GM19463 (cell line): Measurements from ENCODE around the gene ALKBH5.
A peak's percentile ranks its signal among the peaks of the same experiment; 100 is the strongest.
"Not testable (repeated sequence)": the region's sequence is repeated elsewhere in the genome, so short reads cannot be mapped to it uniquely, and the experiment has no call there.

Experiments used
- ATAC-seq: cut with Tn5 transposase; IDR thresholded peaks from one replicate; pipeline ENCODE4 v1.9.1; 2021; ENCODE audit warnings: mild to moderate bottlenecking, moderate library complexity; ENCODE audit not compliant: unreplicated experiment

ALKBH5 gene

DNA sequence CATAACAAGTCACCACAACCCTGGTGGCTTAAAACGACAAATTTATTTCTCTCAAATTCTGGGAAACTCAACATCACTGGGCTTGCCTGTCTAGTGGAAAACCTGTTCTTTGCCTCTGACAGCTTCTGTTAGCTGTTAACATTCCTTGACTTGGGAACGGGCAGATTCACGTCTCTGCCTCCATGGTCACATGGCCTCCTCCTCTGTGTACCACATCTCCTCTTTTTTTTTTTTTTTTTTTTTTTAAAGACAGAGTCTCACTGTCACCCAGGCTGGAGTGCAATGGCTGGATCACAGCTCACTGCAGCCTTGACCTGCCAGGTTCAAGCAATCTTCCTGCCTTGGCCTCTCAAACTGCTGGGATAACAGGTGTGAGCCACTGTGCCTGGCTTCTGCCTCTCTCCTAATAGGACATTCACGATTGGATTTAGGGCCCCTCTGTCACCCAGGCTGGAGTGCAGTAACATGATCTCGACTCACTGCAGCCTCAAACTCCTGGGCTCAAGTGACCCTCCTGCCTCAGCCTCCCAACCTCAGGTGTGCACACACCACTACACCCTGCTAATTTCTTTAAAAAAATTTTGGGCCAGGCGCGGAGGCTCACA is 30.1 kb downstream of the ALKBH5 start:
- ATAC-seq, result no peak

DNA sequence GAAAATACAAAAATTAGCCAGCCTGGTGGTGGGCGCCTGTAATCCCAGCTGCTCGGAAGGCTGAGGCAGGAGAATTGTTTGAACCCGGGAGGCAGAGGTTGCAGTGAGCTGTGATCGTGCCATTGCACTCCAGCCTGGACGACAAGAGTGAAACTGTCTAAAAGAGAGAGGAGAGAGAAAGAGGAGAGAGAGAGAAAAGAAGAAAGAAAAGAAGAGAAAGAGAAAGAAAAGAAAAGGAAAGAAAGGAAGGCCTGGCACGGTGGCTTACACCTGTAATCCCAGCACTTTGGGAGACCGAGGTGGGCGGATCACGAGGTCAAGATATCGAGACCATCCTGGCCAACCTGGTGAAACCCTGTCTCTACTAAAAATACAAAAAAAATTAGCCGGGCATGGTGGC is 33.3 kb downstream of the ALKBH5 start:
- ATAC-seq, result not testable (repeated sequence)

DNA sequence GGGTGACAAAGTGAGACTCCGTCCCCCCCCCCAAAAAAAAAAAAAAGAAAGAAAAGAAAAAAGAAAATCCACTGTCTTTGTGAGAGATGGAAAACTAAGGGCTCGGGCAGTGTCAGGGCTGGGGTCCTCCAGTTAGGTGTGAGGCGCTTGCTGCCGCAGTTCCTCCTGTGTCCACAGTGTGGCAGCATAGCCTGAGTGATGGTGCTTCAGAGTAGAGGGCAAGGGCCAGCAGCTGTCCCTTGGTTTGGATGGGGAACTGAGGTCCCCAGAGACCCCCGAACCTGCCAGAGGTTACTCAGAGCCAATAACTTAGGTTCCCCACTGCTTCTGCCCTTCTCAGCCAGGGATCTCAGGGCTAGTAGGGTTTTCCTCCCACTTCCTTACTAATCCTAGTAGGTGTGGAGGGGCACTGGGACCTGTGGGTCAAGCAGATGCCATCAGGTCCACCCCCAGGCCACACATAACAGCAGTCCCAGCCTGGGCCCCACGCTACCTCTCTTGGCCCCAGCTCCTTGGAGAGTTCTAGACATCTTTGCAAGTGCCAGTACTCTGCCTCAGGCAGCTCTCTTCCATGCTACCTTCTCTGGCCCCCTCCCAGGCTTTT is 33.9 kb downstream of the ALKBH5 start:
- no peak for ATAC-seq

DNA sequence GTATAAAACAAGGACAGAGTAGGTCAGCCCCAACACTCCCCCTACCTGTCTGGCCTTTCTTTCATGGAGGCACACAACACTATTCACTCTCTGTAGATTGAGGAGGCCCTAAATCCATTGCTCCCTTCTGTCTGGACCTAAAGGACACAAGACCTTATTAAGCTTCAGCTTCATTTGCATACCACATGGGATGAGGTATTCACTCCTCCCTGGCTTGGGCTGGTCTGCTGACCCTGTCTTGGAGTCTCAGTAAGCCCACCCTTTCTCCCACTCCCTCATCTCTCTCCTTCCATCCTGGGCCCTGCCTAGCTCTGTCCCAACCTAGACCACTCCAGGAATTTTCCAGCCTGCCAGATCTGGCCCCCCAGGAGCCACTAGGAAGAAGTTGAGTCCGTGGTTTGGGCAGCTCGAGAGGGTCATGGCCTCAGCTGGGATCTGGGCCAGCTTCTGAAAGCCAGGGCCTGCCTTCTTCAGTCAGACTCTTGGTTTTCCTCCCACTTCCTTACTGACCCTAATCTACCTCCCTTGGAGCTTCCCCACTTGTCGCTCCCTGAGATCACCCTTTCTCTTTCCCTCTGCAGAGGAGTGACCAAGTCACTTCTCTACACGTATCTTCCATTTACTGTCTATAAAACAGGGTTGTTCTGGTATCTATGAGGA is 35.3 kb downstream of the ALKBH5 start:
- no peak for ATAC-seq

DNA sequence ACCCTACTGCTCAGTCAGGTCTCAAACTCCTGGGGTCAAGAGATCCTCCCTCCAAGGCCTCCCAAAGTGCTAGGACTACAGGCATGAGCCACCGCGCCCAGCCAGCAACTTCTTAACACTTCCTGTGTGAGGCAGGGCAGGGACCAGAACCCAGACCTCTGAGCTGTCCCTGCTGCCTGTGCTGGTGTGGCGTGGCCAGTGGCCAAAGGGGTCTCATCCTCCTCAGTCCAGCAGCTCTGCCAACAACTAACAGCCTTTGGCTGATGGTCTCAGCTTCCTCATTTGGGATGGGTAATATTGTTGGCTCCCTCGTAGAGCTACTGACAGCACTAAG is 40.4 kb downstream of the ALKBH5 start:
- no peak for ATAC-seq

DNA sequence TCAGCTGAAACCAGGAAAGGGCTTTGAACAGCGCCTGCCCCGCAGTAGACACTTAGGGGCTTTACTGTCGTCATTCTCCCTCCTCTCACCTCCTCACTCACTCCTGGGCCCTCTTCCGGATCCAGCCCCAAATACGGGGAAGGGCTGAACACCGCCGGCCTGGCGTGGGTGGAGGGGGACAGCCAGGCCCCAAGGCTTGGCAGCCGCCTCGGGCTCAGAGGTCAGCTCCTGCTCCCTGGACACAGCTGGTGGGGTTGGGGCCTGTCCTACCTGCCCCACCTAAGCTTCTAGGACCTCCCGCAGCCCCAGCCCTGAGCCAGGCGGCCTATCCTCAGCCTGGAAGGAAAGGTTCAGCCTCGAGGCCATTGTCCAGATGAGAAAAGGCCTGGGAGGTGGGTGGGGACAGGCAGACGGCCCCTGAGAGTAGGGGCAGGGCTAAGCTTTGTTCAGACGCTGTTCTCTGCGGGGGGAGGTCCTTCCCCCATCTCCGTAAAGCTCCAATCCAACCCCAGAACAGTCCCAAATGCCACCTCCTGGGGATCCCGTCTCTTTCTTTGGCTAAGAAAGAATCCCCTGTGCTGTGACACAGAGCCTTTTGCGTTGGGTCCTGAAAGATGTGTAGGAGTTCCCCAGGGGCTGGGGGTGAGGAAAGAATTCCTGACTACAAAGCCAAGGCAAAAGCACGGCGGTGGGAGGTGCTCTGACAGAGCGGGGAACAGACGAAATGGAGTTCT is 40.9 kb downstream of the ALKBH5 start:
- ATAC-seq, result no peak

DNA sequence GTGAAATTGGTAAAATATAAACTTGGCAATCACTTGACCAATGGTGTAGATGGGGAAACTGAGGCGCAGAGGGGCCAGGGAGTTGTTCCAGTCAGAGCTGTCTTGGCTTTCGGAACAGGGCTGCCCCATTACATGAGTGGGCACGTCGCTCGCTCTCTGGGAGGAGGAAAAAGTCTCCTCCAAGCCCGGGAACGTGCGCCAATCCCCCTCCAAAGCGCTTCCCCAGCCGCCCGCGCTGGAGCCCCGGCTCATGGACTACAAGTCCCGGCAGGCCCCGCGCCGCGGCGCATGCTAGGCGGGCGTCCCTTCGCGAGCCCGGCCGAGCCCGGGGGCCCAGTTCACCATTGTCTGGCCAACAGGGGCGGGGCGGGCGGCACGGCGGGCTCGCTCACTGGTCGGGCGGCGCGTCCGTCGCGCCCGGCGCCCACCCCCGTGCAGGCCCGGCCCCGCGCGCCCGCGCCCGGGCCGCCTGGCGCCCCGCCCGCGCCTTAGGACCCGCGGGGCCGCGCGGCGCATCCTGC is 41.6 kb downstream of the ALKBH5 start, which contains the start of gene LLGL1:
Gene LLGL1 (plus strand): TSS at position 515 of the 521 bp plus-strand sequence. CDS start 48 bp downstream, outside the sequence.
- ATAC-seq, result peak; percentile 98

DNA sequence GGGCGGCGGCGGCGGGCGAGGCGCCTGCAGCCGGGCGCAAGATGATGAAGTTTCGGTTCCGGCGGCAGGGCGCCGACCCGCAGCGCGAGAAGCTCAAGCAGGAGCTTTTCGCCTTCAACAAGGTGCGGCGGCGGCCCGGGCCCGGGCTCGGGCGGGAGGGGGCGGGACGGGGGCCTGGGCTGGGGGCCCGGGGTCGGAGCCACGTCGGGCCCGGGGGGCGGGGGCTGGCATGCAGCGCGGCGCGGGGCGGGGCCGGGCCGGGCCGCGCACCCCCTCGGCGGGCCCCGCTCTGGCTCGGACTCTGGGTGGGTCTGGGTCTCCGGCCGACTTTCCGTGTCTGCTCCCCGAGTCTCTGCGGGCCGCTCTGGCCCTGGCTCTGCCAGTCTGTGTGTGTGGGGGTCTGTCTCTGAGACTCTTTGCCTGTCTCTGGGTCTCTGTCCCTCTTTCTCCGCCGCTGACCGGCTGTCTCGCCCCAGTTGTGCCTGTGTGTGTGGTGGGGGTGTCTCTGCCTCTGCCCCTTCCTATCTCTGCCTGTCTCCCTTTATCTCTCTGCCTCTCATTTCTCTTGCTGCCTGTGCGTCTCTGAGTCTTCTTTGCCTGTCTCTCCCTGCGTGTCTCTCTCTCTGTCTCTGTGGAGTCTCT is 42.1 kb downstream of the ALKBH5 start:
- peak; percentile 7 for ATAC-seq

DNA sequence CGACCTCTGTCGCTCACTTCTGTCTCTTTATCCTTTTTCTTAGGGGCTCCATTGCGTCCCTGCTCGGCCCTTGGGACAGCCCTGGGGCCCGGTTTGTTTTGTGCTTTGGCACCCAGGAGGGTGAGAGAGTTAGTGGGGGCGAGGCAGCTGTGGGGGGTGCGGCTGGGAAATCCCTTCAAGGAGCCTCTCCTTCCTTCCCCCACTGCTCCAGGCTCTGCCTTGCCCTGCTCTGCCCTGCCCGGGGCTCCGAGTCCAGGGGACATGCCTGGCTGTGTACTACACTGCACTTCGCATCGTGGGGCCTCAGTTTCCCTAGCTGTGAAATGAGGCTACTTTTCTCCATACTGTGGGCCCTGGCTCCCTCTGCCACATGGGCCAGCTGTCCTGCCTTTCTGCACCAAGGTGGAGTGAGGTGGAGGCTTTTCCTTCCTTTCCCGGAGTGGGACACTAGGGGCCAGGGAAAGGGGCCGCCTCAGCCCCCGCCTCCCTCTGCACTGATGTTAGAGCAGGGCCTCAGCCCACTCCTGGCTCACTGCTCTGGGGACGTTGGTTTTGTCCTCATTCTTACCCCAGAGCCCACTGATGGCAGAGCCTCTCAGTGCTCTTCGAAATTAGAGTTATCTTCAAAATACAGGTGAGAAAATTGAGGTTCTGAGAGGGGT is 42.8 kb downstream of the ALKBH5 start:
- no peak for ATAC-seq

DNA sequence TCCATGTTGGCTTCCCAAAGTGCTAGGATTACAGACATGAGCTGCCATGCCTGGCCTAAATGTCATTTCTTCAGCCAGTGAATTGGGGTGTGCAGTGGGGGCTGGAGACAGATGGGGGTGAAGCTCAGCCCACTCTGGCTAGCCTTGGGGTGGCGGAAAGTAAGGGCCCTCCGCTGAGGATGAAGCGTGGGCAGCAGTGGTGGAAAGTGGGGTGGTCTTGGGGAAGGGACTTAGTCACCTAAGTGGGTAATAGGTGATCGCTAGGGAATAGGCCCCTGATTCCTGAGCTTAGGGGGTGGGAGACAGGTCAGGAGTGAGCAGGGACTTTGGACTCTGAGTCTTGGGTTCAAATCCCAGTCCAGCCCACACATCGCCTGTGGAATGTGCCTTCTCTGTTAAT is 44.0 kb downstream of the ALKBH5 start:
- no peak for ATAC-seq

DNA sequence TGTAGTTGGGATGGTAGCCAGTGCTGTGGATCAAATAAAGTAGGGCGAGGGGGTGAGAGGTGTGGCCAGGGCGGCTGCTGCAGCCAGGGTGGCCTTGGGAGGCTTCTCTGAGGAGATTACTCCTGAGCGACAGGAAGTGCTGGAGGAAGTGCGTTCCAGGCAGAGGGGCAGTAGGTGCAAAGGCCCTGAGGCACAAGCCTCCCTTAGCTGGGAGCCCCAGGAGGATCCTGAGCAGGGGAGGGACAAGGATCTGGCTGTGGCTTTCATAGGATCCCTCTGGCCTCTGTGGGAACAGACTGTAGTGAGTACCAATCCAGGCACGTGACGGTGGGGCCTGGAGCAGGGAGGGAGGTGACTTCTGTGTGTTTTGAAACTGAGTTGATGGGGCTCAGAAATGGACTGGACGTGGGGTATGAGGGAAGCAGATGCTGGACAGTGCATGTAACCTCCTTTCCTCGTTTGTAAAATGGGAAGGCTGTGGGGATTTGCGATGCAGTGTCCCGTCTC is 44.6 kb downstream of the ALKBH5 start:
- ATAC-seq, result no peak

DNA sequence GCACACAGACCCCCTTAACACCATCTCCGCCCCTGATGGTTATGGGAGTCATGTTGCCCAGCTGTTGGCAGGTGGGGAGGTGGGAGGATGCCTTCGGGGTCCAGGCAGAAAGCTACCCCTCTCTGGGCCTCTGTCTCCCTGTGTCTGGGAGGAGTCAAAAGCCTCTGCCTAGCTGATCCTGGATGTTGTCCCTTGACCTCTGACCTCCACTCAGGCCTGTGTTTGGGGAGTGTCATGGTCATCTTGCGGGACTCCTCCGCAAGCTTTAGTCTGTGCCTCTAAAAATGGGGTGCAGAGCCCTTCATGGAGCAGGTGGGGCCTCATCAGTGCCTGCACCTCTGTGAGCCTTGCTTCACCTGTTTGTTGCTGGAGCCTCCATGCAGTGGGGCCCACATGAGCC is 45.6 kb downstream of the ALKBH5 start:
- no peak for ATAC-seq

DNA sequence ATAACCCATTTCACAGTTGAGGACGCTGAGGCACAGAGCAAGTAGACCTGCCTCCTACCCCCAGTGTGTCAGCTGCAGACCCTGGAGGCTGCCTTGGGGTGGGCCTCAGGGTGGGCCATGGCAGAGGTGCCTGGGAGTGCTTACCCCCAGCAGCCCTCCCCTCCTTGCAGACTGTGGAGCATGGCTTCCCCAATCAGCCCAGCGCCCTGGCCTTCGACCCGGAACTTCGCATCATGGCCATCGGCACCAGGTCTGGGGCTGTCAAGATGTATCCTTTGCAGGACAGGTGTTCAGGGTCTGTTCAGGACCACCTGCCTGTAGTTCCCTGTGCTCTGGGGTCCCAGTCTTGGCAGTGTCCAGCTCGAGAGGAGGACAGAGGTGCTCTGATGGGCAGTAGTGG is 46.1 kb downstream of the ALKBH5 start:
- no peak for ATAC-seq

DNA sequence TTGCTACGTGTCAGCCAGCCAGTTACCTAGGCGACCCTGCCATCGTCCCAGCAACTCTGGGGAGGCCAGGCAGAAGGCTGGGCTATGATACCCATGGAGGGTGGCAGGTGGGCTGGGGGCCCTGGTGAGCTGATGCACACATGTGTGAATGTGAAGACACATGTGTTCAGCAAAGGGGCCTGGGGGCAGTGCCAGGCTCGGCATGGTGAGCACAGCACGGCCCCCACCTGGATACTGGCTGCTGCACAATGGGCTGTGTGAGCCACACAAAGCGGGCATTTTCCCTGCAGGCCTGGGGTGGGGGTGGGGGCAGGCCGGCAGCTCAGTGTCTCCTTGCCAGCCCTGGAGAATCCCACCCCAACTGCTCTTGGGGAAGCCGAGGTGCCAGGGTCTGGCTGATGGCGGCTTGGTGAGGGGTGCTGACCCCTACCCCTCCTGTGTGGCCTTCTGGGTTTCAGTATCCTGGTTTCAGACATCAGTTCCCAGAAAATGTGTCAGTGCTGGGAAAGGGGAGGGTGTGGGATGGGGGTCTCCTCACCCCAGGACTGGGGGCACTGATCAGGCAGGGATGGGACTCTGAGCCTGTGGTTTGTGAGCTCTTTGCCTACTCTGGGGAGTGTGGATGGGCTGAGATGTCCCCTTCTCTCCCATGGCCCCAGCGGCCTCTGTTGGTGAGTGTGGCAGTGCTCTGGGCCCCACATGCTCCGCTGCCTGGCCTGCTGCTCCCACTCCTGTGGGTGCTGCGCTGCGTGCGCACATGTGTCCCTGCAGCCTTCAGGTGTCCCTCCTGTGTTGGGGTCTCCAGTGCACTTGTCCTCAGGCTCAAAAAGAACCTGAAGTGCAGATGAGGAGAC is 46.9 kb downstream of the ALKBH5 start:
- no peak for ATAC-seq

DNA sequence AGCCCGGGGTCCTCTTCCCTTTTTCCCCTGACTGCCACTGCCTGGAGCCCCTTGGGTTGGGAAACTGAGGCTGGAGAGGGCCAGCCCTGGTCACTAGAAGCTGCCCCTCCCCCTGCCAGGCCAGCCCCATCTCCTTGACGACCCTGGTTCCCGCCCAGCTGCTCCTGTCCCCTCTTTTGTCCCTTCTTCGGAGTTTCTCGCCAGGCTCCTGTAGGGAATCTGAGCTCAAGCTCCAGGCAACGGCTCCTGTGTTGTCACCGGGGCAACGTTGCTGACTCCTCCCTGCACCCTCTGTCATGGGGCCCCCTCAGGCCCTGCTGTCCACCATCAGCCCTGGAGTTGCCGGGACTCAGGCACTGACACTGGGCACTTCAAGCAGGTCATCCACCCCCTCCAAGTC is 47.5 kb downstream of the ALKBH5 start:
- no peak for ATAC-seq

DNA sequence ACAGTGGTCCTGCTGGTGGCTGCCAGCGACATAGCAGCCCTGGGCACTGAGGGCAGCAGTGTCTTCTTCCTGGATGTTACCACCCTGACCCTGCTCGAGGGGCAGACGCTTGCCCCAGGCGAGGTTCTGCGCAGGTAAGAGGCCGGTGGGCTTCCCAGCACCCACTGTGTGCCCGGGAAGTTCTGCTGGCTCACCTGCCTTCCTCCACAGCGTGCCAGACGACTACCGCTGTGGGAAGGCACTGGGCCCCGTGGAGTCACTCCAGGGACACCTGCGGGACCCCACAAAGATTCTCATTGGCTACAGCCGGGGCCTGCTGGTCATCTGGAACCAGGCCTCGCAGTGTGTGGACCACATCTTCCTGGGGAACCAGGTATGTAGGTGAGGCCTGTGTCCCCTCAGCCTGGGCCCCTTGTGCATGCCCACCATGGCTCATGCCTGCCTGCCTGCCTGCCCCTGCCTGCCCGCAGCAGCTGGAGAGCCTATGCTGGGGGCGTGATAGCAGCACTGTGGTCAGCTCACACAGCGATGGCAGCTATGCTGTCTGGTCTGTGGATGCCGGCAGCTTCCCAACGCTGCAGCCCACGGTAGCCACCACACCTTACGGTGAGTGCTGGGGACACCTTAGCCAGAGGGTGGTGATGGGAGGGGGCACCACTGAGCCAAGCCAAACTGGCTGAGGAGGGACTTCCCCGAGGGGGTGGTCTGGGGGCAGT is 50.3 kb downstream of the ALKBH5 start:
- ATAC-seq, result no peak

DNA sequence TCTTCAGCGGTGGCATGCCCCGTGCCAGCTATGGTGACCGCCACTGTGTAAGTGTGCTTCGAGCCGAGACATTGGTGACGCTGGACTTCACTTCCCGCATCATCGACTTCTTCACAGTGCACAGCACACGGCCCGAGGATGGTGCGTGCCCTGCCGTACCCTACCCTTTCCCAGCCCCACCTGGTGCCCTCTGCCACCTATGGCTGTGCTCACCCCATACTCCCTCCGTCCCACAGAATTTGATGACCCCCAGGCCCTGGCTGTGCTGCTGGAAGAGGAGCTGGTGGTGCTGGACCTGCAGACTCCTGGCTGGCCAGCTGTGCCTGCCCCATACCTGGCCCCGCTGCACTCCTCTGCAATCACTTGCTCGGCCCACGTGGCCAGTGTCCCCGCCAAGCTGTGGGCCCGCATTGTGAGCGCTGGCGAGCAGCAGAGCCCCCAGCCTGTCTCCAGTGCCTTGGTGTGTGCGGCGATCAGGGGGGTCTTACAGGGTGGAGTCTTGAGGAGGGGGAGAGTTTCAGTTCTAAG is 51.3 kb downstream of the ALKBH5 start:
- no peak for ATAC-seq

DNA sequence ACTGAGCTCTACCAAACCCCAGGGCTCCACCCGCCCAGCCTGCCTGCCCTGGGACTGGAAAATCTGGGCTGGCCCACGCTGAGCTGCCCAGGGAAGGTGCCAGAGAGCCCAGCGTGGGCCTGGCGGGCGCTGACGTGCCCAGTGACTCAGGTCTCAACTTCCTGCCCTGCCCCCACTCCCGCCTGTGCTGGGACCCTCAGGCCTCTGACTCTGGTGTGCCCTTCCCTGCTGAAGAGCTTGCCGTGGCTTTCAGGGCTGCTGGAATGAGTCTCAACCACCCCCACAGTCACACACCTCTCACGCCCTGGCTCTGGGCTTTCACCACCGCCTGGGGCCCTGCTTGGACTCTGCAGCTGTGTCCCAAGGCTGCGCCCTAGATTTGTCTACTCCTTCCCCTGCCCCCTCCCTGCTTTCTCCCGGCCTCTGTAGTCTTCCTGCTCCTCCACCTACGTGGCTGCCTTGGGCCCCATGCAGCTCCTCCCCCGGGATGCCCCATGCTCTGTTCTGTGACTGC is 52.2 kb downstream of the ALKBH5 start:
- ATAC-seq, result no peak
